GM04503 (cell line): ENCODE results near the gene MAGI2.

Source experiments
- DNase-seq: peaks from one replicate; pipeline ENCODE4 v3.0.0-alpha.2; 2012; ENCODE audit warnings: low read depth

MAGI2 gene

DNA sequence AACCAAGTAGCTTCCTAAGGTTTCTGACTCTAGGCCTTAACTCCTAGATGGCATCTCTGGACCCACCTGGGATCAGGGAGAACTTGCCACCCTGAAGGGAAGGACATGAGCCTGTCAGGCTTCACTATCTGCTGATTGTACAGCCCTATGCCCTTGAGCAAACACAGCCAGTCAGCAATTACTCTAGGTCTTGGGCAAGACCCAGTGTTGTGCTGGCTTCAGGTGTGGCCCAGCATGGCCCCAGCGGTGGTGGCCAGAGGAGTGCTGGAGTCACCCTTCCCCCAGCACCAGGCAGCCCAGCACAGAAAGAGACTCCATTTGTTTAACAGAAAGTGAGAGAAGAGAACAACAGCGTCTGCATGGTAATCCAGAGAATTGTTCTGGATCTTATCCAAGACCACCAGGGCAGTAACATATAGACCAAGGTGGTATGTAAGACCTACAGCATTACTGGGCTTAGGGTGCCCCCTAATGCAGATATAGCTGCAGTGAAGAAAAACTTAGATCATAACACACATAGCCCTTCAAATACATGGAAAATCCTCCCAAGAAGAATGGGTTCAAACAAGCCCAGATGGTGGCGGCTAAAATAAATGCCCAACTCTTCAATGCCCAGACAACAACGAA lies 207.7 kb downstream of the MAGI2 start:
- DNase-seq: no peak

DNA sequence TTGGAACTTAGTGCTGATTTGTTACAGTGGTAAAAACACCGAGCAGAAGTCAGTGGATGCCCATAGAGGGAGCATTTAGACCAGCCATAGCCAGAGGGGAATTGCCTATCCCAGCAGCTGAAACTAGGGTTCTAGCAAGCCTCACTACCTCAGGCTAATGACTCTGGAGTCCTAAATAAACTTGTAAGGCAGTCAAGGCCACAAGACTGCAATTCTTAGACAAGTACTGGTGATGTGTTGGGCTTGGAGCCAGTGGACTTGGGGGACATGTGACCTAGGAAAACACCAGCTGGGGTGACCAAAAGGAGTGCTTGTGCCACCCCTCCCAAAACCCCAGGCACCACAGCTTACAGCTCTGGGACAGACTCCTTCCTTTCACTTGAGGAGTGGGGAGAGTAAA lies 209.0 kb downstream of the MAGI2 start:
- DNase-seq: no peak

- peak; percentile 60 for DNase-seq
Measured at GRCh38 chr7:79241288-79242060, 212.0 kb downstream of the MAGI2 start.

DNA sequence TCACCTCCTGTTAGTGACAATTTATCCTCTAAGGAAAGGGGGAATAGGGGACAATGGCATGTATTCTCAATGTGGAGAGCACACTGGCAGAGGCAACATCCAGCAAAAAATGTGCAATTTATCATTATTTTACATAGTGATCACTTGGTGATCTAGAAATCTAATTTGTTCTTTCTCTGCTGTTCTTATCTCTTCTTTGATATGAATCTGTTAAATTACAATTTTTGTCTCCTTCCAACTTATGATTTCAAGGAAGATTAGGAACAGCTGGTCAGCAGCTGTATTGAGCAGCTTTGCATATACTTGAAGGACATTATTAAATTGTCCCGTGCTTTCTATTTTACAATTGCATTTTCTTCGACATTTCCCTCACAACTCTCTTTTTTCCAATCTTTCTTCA lies 213.1 kb downstream of the MAGI2 start:
- no peak for DNase-seq

- DNase-seq: no peak
Measured at GRCh38 chr7:79236352-79237028, 217.0 kb downstream of the MAGI2 start.

DNA sequence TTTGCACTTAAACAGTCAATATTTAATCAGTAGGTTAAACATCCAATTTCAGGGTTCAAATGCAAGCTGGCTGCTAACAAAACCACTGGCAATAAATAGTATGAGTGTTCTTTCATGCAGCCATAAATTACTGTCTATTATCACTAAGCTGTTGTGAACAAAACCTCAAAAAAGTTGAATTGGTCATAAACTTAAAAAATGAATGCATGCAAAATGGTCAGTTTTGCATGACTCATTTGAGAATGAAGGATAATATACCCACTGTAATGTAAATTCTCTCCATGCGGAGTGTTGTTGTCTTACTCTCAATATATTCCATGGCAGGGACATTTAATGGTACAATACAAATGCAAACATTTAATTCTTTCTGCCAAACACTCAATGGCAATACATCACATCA lies 226.4 kb downstream of the MAGI2 start:
- DNase-seq: no peak

- no peak for DNase-seq
Measured at GRCh38 chr7:79221211-79221610, 232.3 kb downstream of the MAGI2 start.

DNA sequence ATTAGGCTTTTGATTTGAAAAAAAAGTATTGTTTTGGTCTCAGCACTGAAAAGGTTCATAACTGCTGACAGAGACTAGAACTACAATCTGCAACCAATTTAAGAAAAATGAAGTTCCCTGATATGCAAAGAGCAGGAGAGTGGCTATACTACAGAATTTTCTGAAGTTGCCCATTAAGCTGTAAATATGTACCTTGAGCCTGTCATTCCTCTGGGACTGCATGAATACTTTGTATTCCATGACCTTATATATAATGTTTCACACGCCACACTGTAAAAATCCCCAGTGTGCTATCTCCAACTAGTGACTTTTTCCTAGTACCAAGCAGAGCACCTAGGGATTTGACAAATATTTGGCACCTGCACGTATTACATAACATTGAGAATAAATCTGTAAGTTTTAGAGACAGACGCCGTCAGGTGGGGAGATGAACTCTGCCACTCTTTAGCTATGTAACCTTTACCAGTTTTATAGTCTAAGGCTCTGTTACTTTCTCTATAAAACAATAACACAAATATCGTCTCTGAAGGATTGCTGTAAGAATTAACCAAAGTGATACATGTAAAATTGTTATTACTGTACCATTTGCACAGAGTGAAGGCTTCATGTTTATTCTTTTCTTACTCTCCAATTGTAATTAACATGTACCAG lies 235.4 kb downstream of the MAGI2 start:
- no peak for DNase-seq

GRCh38 chr7:79217468-79217867 lies 236.0 kb downstream of the MAGI2 start:
- no peak for DNase-seq

GRCh38 chr7:79216236-79216635 lies 237.2 kb downstream of the MAGI2 start:
- DNase-seq: no peak

DNA sequence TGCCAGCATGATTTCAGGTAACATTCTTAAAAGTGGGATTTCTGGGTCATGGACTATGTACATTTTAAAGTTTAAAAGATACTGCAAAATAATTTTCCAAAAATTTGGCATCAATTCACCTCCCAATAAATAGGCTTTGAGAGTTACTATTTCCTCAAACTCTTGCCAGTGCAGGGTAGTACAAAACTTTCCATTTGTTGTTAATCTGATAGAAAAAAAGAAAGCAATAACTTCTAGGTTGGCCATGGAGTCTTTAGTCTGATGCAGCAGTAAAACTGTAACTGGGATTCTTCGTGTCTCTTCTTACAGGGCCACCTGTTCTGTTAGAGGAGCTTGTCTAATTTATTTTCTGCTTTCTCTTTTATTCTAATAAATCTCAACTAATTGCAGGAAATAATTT lies 241.1 kb downstream of the MAGI2 start:
- no peak for DNase-seq

GRCh38 chr7:79211724-79212123 lies 241.7 kb downstream of the MAGI2 start:
- DNase-seq: no peak

DNA sequence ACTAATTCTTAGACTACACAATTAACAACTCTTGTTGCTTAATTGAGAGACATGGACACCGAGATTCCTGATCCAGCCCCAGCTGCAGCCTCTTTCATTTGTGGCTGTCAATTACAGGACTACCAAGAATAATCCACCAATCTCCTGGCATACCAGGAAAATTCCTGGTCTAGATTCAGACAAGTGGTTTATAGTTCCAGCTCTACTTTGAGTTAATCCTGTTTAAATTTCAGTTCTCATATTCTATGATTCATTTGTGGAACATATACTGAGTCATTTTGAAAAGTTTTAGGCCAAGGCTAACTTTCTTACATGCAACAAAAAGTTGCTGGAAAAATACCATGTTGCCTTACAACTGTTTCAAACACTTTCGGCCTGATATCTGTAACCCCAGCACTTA lies 253.5 kb downstream of the MAGI2 start:
- peak; percentile 9 for DNase-seq

DNA sequence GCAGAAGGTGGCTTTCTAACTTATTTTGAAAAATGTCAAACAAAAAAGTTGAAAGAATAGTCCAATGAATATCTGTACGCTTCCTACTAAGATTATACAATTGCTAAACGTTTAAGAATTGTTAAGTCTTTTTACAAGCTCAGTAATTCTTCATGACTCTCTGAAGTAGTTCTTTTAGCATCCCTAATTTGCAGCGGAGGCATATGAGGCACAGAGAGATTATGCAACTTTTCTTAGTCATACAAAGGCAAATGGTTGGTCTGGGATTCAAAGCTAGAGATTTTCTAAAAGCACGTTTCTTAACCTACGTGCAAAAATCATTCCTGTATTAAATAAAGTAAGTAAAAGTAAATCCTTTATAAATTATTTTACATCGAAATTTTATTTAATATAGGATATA lies 254.2 kb downstream of the MAGI2 start:
- DNase-seq: no peak

GRCh38 chr7:79185605-79186004 lies 267.9 kb downstream of the MAGI2 start:
- no peak for DNase-seq

- DNase-seq: no peak
Measured at GRCh38 chr7:79182283-79182682, 271.2 kb downstream of the MAGI2 start.

GRCh38 chr7:79180533-79180932 lies 272.9 kb downstream of the MAGI2 start:
- no peak for DNase-seq

DNA sequence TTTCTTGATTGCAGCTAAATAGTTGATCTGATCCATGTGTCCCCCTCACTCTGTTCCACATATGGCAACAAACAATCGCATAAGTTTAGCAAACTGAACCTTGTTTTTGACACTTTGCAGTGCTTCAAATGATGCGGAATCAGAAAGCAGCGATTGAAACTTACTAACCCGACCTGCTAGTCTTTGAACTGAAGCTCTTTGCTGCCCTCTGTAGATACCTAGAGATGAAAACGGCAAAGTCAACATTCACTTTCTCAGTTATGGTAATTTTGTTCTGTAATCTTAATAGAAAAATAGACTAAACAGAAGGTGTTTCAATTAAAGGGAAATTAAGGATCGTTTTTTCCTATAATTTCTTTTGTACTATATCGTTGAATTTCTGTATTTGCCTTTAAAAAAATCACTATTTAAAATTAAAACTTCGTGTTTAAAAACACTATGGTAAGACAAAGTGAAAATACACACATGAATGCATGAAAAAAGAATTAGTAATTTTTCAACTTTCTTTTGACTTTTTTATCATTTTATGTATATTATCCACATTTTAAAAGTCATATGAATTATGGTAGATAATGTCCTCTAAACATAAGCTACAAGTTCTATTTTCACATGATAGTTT lies 276.5 kb downstream of the MAGI2 start:
- no peak for DNase-seq

GRCh38 chr7:79175374-79175773 lies 278.1 kb downstream of the MAGI2 start:
- no peak for DNase-seq

DNA sequence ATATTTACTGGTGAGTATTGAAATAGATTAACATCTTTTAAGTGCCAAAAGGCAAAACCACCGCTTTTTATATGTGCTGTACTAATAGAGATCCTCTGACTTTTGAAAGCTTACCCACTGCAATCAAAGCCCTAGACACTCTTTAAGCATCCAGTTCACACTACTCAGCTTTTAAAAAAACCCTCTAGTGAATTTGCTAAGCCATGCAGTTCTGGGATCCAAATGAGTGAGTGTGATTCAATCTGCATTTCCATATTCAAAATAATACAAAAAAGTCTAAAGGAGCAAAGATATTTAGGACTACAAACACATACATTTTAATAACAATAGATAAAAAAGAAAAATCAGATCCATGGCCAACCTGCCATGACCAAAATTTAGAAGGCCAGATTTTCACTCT lies 288.2 kb downstream of the MAGI2 start:
- no peak for DNase-seq

DNA sequence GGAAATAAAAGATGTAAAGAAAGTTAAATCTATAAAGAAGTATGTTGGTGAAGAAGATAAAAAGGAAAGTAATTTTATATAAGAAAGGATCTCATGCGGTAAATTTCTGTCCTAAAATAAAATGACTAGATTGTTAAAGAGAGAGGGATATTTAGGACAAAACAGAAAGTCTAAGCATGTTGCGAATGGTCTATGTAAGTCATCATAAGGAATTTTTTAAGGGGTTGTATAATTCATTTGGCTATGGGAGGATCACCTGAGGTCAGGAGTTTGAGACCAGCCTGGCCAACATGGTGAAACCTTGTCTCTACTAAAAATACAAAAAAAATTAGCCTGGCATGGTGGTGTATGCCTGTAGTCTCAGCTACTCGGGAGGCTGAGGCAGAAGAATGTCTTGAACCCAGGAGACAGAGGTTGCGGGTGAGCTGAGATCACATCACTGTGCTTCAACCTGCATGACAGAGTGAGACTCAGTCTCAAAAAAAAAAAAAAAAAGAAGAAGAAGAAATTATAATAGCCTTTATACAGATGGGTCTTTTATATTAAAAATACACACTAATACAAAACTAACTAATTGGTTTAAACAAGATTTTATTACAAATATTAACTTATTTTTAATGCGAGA lies 294.3 kb downstream of the MAGI2 start:
- DNase-seq: no peak

DNA sequence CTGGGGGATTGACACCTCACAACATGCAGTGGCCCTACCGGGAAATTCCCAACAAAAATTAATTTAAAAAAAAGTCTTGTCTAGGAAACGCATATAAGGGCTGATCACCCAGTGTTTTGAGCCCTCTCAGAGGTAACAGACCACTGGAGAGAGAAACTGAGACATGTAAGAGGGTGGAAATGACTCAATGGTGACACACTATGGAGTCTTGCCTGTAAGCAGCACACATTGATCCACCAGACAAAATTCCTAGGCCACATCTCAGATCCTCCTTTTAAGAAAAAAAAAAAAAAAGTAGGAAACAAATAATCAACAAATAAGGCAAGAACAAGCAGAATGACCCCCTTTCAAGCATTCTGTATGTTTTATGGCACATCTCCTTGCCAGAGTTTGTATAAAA lies 296.2 kb downstream of the MAGI2 start:
- DNase-seq: no peak
